Aorta (tissue), 5 donors: ENCODE results near the gene CACNA1B. TPM values are rescaled to one million over a fixed set of nuclear protein-coding genes. Genes with fewer than 3 reads are reported as not detected.
"Not testable (repeated sequence)": the region's sequence is repeated elsewhere in the genome, so short reads cannot be mapped to it uniquely, and the experiment has no call there.

Experiments used
- ATAC-seq: fragments of 200-7000 bp; cut with Tn5 transposase; one replicate; pipeline ENCODE4 v1.9.1; 2022; ENCODE audit warnings: moderate library complexity; ENCODE audit not compliant: low FRiP score
- DNase-seq, 2 donors: peaks; one replicate each; pipeline ENCODE4 v3.0.0-alpha.2; 2020
- H3K27ac ChIP-seq, 2 donors: one replicate each; pipeline ENCODE4 v1.5.1; 2013; ENCODE audit warnings: low read length in 2 of 2, mild to moderate bottlenecking in 2 of 2, moderate library complexity in 2 of 2, control low read depth in 1 of 2, inconsistent platforms in 1 of 2, low read depth in 1 of 2
- H3K27me3 ChIP-seq, 2 donors: one replicate each; pipeline ENCODE4 v1.6.1; 2013; ENCODE audit warnings: control low read depth in 1 of 2, low read length in 1 of 2, mild to moderate bottlenecking in 1 of 2, moderate library complexity in 1 of 2; ENCODE audit not compliant: insufficient read depth in 2 of 2, control insufficient read depth in 1 of 2
- H3K36me3 ChIP-seq, 2 donors: one replicate each; pipeline ENCODE4 v1.6.1; 2013; ENCODE audit warnings: control low read depth in 1 of 2, low read length in 1 of 2, mild to moderate bottlenecking in 1 of 2; ENCODE audit not compliant: insufficient read depth in 2 of 2, control insufficient read depth in 1 of 2
- H3K4me1 ChIP-seq, 2 donors: one replicate each; pipeline ENCODE4 v1.6.1; 2013; ENCODE audit warnings: low read length in 2 of 2, control low read depth in 1 of 2, mild to moderate bottlenecking in 1 of 2, moderate library complexity in 1 of 2; ENCODE audit not compliant: insufficient read depth in 2 of 2, control insufficient read depth in 1 of 2
- H3K4me3 ChIP-seq, 2 donors: one replicate each; pipeline ENCODE4 v1.5.1; 2013; ENCODE audit warnings: low read length in 2 of 2, control low read depth in 1 of 2, mild to moderate bottlenecking in 1 of 2
- H3K9me3 ChIP-seq: one replicate; pipeline ENCODE4 v1.6.1; 2013; ENCODE audit warnings: mild to moderate bottlenecking, low read length; ENCODE audit not compliant: control insufficient read depth
- WGBS, 2 donors: extraction: QIAGEN DNeasy Blood & Tissue Kit; methylation state at CpG; one replicate each; pipeline ENCODE4 v1.1.7; 2013; 5-methylcytosine and 5-hydroxymethylcytosine counted together
- intact Hi-C, 2 donors: fragments of 100-400 bp; cut with DNase I; formaldehyde crosslinking; loops; one replicate each; pipeline versions ENCODE4 v1.14.2 to v1.15.0; 2022
- polyA plus RNA-seq, 2 donors: library from polyadenylated mRNA; stranded (reverse); fragments of 200-250 nt; gene quantifications; one replicate each; pipeline ENCODE4 v1.2.3, GENCODE V29; 2013
- total RNA-seq, 2 donors: library from RNA; stranded (reverse); fragmentation: NEBNext Ultra II Directional; extraction: Animal tissue kit (Norgen Biotek cat#: 25700); gene quantifications; one replicate each; pipeline ENCODE4 v1.2.1, GENCODE V29; 2021
- donor health status: healthy with polysubstance abuse.
- donor health status: Bipolar disorder and iron deficiency.
- donor health status: DM: no; HTN: no; CAD: no.
- donor health status: DM: no; HTN: no; CAD: no.
- donor health status: DM: yes; HTN: yes; CAD: no.

Gene CACNA1B
- total and polyA plus RNA-seq, 4 donors: under 0.01 to 0.05 (median 0.03) TPM; not detected in 1

DNA sequence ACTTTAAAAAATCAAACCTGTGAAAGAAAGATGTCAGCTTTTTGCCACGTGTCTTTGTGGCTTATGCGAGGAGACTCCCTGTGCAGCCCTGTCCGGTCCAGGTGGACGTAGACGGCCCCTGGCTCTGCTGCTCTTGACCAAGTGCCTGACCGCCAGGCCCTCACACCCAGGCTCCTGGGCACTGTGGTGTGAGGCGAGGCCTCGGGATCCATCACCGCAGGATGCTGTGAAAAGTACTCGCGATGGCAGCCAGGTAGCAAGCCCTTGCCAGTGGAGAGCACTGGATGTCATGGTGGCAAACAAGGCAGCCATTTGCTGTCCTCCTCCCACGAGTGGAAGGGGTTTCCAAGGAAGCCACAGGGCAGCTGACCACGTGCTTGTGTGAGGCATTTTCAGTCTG lies 245.1 kb downstream of the CACNA1B start:
- ATAC-seq: no peak
- 76 to 78% methylated on average over 13 of the region's 13 CpGs for WGBS, 2 donors
- Histone ChIP-seq H3K36me3 (no peaks in the 10 kb centered on the region), H3K4me3 (no peak overlapping the region), H3K27me3 (no peaks in the 10 kb centered on the region), H3K4me1 (no peaks in the 10 kb centered on the region), H3K27ac (no peak overlapping the region), H3K9me3 (no peaks in the 10 kb centered on the region)
- intact Hi-C loops: no loop called here
- no peak for DNase-seq

GRCh38 chr9:138123086-138123485 lies 245.5 kb downstream of the CACNA1B start:
- H3K27ac ChIP-seq: no peak overlapping the region
- H3K4me3 ChIP-seq: no peak overlapping the region
- no peaks in the 10 kb centered on the region for H3K27me3 ChIP-seq
- 84% methylated on average over 7 of the region's 7 CpGs for WGBS, 2 donors
- ATAC-seq (no peak), DNase-seq (no peak)
- no peaks in the 10 kb centered on the region for H3K9me3 ChIP-seq
- H3K36me3 ChIP-seq: no peaks in the 10 kb centered on the region
- intact Hi-C loops: no loop called here
- no peaks in the 10 kb centered on the region for H3K4me1 ChIP-seq

DNA sequence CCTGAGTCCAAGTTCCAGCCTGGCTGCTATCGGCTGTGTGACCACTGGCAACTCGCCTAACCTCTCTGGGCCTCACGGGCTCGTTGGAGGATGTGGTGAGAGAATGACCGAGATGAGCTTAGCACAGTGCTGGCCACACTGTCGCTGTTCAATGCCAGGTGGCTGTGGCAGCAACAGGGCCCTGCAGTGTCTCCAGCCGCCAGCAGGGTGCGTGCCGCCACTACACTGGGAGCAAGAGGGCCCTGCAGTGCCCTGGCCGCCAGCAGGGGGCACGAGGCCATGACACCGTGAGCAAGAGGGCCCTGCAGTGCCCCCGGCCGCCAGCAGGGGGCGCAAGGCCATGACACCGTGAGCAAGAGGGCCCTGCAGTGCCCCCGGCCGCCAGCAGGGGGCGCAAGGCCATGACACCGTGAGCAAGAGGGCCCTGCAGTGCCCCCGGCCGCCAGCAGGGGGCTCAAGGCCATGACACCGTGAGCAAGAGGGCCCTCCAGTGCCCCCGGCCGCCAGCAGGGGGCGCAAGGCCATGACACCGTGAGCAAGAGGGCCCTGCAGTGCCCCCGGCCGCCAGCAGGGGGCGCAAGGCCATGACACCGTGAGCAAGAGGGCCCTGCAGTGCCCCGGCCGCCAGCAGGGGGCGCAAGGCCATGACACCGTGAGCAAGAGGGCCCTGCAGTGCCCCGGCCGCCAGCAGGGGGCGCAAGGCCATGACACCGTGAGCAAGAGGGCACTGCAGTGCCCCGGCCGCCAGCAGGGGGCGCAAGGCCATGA lies 248.7 kb downstream of the CACNA1B start:
- H3K27me3 ChIP-seq, H3K9me3 ChIP-seq, H3K4me3 ChIP-seq, ATAC-seq, H3K27ac ChIP-seq, H3K36me3 ChIP-seq, H3K4me1 ChIP-seq, DNase-seq, intact Hi-C loops: not testable (repeated sequence)
- 67 to 80% methylated on average over 7 to 18 of the region's 42 CpGs for WGBS, 2 donors

DNA sequence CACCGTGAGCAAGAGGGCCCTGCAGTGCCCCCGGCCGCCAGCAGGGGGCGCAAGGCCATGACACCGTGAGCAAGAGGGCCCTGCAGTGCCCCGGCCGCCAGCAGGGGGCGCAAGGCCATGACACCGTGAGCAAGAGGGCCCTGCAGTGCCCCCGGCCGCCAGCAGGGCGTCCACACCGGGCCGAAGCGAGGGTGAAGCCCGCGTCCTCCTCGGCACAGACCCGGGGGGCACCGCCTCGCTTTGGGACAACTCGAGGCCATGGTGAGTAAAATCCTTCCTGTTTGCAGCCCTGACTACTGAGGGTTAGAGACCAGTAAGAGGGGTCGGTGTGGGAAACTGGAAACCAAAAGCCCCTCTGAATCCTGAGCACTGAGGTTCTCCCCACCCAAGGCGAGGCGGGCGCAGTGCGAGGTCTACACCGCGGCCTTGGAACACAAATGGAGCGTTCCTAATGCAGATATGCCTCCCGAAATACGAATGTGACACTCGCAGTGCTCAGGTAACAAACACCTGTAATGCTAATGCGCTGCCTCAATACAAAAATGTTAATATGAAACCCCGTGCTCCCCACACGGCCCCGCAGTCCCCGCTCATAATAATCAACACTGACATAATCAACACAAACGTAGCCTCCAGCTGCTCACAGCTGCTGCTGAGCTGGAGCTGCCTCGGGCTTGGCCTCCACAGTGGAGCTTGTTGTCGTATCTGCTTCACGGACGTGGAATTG lies 249.4 kb downstream of the CACNA1B start:
- 80 to 86% methylated on average over 17 to 26 of the region's 43 CpGs for WGBS, 2 donors
- H3K4me3 ChIP-seq, ATAC-seq, H3K27me3 ChIP-seq, H3K4me1 ChIP-seq, intact Hi-C loops, H3K9me3 ChIP-seq, H3K27ac ChIP-seq, DNase-seq, H3K36me3 ChIP-seq: not testable (repeated sequence)

GRCh38 chr9:138128027-138128426 lies 250.4 kb downstream of the CACNA1B start:
- DNase-seq, H3K36me3 ChIP-seq, H3K4me3 ChIP-seq, intact Hi-C loops, H3K27ac ChIP-seq, H3K27me3 ChIP-seq, H3K9me3 ChIP-seq, ATAC-seq, H3K4me1 ChIP-seq: not testable (repeated sequence)
- 83 to 96% methylated on average over 10 of the region's 12 CpGs for WGBS, 2 donors

DNA sequence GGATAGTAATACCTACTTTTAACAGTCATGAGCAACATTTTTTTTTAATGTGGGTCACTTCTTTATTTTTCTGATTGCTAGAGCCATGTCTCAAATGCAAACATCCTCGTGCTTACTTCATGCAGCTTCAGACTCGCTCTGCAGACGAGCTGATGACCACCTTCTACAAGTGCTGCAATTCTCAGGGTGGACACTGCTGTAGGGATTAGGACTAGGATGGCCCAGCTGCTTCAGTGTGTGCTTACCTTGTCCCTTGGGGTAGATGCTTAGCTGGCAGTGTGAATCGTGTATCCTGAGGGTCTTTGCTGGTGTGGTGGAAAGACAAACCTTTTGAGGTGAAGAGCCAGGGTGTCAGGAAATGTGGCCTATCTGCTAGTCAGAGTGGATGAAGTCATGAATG lies 251.7 kb downstream of the CACNA1B start:
- H3K27ac ChIP-seq, H3K27me3 ChIP-seq, H3K36me3 ChIP-seq, ATAC-seq, H3K9me3 ChIP-seq, H3K4me1 ChIP-seq, H3K4me3 ChIP-seq, intact Hi-C loops, DNase-seq: not testable (repeated sequence)
- 71 to 77% methylated on average over 4 of the region's 4 CpGs for WGBS, 2 donors

DNA sequence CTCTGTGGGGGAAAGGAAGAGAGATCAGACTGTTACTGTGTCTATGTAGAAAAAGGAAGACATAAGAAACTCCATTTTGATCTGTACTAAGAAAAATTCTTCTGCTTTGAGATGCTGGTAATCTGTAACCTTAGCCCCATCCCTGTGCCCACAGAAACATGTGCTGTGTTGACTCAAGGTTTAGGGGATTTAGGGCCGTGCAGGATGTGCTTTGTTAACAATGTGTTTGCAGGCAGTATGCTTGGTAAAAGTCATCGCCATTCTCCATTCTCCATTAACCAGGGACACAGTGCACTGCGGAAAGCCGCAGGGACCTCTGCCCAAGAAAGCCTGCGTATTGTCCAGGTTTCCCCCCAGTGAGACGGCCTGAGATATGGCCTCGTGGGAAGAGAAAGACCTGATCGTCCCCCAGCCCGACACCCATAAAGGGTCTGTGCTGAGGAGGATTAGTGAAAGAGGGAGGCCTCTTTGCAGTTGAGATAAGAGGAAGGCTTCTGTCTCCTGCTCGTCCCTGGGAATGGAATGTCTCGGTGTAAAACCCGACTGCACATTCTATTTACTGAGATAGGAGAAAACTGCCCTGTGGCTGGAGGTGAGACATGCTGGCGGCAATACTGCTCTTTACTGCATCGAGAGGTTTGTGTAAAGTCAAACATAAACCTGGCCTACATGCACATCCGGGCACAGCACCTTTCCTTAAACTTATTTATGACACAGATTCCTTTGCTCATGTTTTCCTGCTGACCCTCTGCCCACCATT lies 255.5 kb downstream of the CACNA1B start:
- intact Hi-C loops, H3K36me3 ChIP-seq, H3K27me3 ChIP-seq, H3K9me3 ChIP-seq, ATAC-seq, DNase-seq, H3K4me3 ChIP-seq, H3K27ac ChIP-seq, H3K4me1 ChIP-seq: not testable (repeated sequence)
- WGBS, 2 donors: 81 to 82% methylated on average over 15 of the region's 15 CpGs

GRCh38 chr9:138134581-138134980 lies 257.0 kb downstream of the CACNA1B start:
- H3K4me3 ChIP-seq, intact Hi-C loops, H3K4me1 ChIP-seq, H3K9me3 ChIP-seq, DNase-seq, ATAC-seq, H3K36me3 ChIP-seq, H3K27ac ChIP-seq, H3K27me3 ChIP-seq: not testable (repeated sequence)
- 83 to 93% methylated on average over 4 of the region's 4 CpGs for WGBS, 2 donors
